Activated CD4-positive, alpha-beta T cell treated with anti-CD3 and anti-CD28 coated beads, Interleukin-2, amount 50 U/mL, for 1 hour (primary cell): ENCODE measurements around the gene CYSLTR2.
A peak's percentile ranks its signal among the peaks of the same experiment; 100 is the strongest.

Experiments
- DNase-seq: peaks from one replicate; pipeline ENCODE4 v3.0.0-alpha.2; 2020

The CYSLTR2 gene

DNA sequence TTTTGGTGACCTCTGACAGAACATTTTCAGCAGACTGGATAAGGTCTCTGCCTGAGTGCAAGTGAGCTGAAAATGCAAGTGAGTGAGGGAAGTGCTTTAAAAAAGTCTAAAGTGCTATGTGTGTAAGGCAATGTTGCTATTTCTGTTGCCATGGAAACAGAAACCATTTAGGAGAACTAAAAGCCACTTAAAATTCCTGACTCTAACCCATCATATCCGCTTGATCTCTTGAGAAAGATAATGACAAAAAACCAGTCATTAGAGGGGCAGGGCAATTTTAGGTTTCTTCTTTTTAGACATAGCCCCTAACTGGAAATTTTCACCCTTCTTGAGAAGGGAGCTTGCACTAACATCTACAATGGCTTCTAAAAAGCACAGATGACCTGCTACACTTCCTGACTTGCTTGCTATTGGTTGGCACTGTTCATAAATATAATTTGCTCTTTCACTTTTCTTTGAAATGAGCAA, at the start of gene CYSLTR2:
TSS of gene CYSLTR2 (plus strand) at position 458 of the 468 bp plus-strand sequence. CDS start 52,889 bp downstream, outside the sequence.
- DNase-seq: peak; percentile 13

- DNase-seq: no peak
Observed at GRCh38 chr13:48615049-48615448, 38.7 kb upstream of the CYSLTR2 start.

GRCh38 chr13:48618937-48619336, 34.8 kb upstream of the CYSLTR2 start:
- no peak for DNase-seq

- DNase-seq: no peak
Observed at GRCh38 chr13:48621056-48621455, 32.7 kb upstream of the CYSLTR2 start.

DNA sequence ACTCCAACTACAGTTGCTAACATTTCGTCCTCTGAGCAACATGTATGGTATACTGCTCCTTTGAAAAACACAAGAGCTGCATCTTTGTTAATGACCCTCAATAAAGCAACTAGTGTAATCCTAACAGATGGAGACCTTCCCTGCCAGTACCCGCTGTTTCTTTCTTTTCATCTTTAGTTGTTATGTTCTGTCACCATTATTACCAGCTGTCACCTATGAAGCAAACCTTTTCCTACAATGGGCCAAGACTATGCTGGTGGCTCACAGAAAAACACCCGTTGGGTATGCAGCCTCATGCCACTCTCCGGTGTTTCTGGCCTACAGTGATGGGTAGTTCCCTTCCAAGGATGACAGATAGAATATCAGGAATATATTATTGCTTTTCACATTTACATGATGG, 29.7 kb upstream of the CYSLTR2 start:
- DNase-seq: no peak

DNA sequence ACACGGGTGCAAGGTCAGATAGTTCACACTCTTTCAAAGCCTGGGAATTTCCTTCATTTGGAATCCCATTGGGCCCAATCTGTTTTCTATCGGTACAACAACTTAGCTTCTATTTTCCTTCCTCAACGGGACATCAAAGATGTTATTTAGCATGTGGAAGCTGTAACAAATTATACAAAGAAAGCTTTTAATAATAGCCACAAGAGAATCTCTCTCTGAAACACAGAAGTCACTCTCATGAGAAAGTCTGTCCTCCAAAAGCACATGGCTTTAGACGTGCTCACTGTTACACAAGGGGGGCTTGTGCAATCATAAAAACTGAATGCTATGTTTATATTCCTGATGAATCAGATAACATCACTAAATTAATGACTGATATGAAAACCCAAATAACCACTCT, 28.9 kb upstream of the CYSLTR2 start:
- no peak for DNase-seq

DNA sequence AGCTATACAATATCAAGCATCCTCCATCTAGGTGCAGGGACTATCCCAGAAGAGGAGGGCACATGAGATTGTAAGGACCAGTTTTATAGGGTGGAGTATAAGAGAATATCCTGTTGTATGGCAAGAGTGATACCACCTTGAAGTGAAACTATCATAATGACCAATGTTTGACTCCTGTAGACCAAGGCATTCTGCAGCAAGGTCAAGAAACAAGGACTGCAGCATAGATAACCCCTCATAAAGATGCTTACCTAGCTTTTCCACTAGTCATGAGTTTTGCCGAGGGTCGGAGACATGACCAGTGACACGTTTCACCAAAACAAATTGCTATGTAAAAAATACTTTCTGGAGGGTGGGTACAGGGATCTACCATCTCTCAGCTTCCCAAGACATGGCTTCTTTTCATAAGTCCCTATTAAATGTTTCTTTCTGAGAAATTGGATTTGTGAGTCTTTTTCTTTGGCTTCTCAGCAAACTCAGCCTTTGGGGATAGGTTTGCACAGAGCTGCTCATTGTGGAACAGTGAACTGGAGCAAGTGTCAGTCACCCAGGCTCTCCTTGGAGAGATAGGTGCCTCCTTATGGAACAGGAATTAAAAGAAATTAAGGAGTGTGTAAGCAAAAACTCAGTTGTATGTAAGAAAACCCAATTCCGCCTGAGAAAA, 28.2 kb upstream of the CYSLTR2 start:
- no peak for DNase-seq

- no peak for DNase-seq
Observed at GRCh38 chr13:48626077-48626449, 27.7 kb upstream of the CYSLTR2 start.

GRCh38 chr13:48626726-48627451, 26.8 kb upstream of the CYSLTR2 start:
- DNase-seq: no peak

DNA sequence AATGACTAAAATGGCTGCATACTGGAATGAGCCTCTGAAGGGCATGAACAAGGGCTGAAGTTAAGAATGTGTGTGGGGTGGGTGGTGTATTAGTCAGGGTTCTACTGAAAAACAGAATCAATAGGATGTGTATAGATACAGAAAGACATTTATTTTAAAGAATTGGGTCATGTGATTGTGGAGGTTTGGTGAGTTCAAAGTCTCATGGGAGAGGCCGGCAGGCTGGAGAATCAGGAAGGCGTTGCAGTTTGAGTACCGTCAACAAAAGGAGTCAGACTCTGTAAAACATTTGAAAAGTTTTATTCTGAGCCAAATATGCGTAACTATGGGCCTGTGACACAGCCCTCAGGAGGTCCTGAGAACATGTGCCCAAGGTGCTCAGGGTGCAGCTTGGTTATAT, 24.5 kb upstream of the CYSLTR2 start:
- DNase-seq: no peak

DNA sequence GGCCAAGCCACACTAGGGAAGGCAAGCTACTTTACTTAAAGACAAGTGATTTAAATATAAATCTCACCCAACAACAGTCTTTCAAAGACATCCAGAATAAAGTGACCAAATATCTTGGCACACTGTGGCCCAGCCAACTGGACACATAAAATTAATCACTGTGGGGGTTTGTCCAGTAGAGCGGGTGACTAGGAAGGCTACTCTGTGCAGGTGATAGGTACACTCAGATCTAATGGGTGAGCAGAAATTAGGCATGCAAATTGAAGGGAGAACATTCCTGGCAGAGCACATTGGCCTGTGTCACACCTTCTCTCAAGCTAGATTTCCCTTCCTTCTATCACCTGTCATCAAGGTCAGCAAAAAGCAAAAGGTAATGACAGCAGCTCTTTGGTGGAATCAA, 23.4 kb upstream of the CYSLTR2 start:
- no peak for DNase-seq

DNA sequence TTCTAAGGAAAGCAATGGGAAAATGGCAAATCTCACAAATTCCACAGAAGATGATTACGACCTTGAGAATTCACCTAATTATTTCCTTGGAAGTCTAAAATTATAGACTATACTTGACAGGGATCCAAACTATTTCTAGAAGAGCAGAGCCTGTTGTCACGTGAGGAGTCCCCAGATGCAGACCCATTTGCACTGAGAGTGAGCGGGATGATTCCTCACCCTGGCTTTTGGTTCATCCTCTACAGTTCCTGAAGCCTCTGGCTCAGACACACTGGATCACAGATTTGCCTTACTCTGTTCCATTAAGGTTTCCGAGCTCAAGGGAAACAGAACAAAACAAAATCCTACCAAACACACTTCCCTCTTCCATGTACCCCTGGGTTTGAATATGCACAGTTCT, 23.0 kb upstream of the CYSLTR2 start:
- no peak for DNase-seq

GRCh38 chr13:48631441-48631840, 22.3 kb upstream of the CYSLTR2 start:
- DNase-seq: no peak

DNA sequence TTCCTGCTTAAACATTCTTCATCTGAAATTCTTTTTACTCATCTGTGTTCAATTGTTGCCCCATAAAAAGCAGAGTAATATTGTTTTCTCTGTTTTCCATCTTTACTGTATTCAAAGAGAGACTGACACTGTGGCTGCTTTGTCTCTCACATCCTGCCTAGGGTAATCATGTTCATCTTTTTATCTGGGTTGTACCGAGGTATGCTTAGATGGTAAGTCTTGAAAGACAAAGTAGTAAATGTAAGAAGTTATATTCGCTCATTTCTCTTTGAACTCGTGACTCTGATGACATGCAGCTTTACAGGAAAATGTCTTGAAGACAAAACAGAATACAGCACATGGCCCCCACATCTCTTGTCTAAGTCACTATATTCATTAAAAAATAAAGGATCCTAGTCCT, 20.0 kb upstream of the CYSLTR2 start:
- DNase-seq: no peak

DNA sequence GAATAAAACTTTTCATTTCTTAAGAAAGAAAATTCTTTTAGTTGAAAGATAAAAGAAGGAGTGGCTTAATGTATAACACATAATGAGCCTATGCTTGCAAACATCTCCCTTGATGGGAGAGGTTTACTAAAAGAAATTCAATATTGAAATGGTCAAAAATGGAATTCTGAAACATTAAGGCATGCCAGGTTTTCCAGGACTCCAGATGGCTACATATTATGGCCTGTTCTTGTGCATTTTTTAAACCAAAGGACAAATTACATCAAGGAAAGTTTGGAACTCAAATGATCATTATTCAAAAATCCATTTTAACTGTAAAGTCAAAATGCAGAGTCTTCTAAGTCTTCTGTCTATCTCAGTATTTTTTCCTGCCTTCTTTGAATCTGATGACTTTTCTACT, 19.1 kb upstream of the CYSLTR2 start:
- no peak for DNase-seq

DNA sequence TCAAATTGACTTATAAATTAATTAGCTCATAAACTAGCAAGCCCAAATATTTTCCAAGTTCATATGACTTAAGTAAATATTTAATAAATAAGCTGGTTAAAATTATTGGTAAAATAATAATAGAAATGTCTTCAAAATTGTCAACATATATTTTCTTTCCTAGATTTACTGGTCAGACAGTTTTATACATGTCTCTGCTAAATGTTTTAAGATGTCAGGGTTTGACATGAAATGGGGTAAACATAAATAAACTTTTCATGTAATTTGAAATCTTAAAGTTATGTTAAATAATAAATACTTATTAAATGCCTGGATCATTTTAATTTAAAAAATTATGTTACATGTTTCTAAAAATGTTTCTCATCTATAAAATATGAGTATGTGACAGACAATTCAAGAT, 18.3 kb upstream of the CYSLTR2 start:
- no peak for DNase-seq

GRCh38 chr13:48636550-48636949, 17.2 kb upstream of the CYSLTR2 start:
- no peak for DNase-seq

DNA sequence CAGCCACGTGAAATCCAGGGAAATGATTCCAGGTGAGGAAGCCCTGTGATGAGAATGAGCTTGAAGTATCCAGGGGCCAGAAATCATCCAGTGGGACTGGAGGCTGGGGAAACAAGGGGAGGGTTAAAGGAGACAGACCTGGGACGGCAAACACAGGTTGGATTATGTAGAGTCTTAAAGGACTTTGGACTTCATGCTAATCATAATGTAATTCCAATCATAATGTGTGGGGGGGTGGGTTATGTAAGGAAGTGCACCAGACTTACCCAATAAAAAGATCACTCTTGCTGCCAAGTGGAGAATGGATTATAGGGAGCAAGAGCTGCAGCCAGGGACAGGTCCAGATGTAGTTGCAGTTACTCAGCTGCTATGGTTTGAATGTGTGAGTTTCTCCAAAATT, 16.1 kb upstream of the CYSLTR2 start:
- no peak for DNase-seq

DNA sequence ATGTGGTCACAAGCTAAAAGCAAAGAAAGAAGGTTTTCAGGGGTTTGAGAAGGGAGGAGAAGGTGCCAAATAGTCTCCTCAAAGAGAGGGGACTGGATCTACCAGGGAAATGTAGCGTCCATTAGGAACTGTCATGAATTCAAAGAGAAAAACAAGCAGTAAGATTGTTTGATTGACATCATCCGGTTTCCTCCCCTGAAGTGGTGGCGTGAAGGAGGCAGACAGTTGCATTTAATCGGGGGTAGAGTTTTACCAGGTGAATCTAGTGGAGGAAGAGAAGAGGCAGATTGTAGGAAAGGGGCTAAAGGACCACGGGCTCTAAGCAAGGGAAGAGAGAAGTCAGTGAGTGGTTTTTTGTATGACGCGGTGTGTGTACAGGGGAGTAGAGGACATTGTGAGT, 13.0 kb upstream of the CYSLTR2 start:
- DNase-seq: no peak

DNA sequence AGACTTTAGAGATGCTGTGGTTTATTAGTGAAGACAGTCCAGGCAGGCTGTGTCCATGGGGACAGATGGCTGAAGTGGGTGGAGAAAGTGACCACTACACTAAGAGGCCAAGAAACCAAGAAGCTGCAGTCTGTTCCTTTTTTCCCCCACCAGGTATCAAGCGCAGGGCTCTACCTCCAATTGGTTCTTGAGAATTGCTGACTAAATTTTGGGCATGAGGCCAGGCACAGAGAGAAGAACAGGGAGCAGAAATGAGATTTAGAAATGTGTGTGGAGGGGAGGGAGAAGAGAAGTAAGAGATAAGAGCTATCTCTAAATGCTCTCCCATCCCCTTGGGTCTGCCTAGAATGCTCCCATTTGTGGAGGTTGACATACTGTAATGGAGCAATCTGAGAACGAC, 12.3 kb upstream of the CYSLTR2 start:
- DNase-seq: no peak

DNA sequence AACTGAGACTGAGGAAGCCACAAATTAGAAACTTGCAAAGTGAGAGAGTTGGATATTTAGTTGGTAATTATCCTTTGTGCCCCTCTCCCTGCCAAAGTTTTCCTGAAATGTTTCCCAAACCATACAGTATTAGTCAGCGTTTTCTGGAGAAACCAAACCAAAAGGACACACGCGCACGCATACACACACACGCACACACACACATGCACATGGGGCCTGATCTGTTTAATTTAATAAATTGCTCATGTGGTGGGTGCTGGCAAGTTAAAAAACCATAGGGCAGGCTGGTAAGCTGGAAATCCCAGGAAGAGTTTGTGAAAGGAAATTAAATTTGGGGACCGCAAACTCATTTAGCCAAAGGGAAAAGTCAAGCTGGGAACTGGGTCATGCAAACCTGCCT, 11.7 kb upstream of the CYSLTR2 start:
- no peak for DNase-seq

DNA sequence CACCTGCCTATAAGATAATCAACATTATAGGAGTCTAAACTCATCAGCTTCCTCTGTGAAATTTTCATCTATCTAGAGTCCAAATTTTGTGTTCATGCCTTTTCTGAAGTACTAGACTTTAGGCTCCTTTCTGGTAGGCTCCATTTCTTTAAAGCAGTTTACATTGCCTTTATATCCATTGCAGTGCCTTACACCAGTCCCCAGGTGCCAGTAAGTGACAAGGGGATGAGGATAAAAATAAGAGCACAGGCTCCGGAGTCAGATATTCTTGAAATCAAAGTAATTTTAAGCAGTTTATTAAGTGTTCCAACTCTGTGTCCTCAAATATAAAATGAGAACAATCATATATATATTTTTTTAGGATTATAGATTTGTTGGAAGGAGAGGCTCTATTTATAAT, 10.6 kb upstream of the CYSLTR2 start:
- no peak for DNase-seq

- no peak for DNase-seq
Observed at GRCh38 chr13:48644141-48644540, 9.6 kb upstream of the CYSLTR2 start.

DNA sequence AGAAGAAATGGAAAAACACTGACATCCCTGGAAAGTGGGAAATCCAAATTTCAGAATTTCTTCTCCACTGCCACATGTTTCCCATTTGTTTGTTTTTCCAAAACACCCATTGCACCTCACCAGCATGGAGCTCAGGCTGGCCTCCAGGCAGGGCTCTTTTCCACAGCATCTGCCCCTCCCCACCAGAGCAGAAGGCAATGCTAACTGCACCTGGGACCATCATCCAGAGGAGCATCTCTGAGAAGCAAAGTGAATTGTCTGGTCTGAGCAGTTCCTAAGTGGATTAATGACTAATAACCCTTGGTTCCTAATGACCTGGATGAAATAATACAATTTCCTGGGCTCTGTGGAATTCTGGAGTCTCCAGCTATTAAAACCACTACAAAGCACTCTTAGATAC, 8.8 kb upstream of the CYSLTR2 start:
- DNase-seq: no peak

GRCh38 chr13:48645845-48646244, 7.9 kb upstream of the CYSLTR2 start:
- DNase-seq: no peak
